T47D (cell line): ENCODE data around the gene SECTM1.
"Not testable (repeated sequence)": the region's sequence is repeated elsewhere in the genome, so short reads cannot be mapped to it uniquely, and the experiment has no call there.

ENCODE experiments used
- DNase-seq, 2 experiments: peaks; one replicate each; pipeline versions ENCODE4 v3.0.0 to v3.0.0-alpha.2; 2011 to 2012; ENCODE audit warnings: low read depth in 1 of 2, low spot score in 1 of 2
- JUND ChIP-seq: IDR thresholded peaks from 2 replicates; pipeline ENCODE4 v1.6.1; 2012; ENCODE audit warnings: low read depth
- in situ Hi-C: cut with HindIII; loops from 2 replicates; pipeline ENCODE4 v1.10.0; 2016; ENCODE audit warnings: low sequenced_read_pairs, low pct_unique_long_range_greater_than_20kb

The SECTM1 gene

GRCh38 chr17:82373731-82374625, 40.4 kb upstream of the SECTM1 start:
- no peak for DNase-seq
- in situ Hi-C loops = no loop called here
- TF ChIP-seq JUND = no peak

DNA sequence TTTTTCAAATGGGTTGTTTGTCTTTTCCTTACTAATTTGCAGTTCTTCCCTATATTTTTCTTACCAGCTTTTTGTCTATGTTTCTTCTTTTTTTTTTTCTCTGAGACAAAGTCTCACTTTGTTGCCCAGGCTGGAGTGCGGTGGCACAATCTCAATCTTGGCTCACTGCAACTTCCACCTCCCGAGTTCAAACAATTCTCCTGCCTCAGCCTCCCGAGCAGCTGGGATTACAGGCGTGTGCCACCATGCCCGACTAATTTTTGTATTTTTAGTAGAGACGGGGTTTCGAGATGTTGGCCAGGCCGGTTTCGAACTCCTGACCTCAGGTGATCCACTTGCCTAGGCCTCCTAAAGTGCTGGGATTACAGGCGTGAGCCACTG, 39.5 kb upstream of the SECTM1 start:
- in situ Hi-C loops, DNase-seq: not testable (repeated sequence)

- no peak for DNase-seq
- TF ChIP-seq JUND = no peak
- in situ Hi-C loops = no loop called here
These were observed 38.9 kb upstream of the SECTM1 start for GRCh38 chr17:82372249-82373071.

DNA sequence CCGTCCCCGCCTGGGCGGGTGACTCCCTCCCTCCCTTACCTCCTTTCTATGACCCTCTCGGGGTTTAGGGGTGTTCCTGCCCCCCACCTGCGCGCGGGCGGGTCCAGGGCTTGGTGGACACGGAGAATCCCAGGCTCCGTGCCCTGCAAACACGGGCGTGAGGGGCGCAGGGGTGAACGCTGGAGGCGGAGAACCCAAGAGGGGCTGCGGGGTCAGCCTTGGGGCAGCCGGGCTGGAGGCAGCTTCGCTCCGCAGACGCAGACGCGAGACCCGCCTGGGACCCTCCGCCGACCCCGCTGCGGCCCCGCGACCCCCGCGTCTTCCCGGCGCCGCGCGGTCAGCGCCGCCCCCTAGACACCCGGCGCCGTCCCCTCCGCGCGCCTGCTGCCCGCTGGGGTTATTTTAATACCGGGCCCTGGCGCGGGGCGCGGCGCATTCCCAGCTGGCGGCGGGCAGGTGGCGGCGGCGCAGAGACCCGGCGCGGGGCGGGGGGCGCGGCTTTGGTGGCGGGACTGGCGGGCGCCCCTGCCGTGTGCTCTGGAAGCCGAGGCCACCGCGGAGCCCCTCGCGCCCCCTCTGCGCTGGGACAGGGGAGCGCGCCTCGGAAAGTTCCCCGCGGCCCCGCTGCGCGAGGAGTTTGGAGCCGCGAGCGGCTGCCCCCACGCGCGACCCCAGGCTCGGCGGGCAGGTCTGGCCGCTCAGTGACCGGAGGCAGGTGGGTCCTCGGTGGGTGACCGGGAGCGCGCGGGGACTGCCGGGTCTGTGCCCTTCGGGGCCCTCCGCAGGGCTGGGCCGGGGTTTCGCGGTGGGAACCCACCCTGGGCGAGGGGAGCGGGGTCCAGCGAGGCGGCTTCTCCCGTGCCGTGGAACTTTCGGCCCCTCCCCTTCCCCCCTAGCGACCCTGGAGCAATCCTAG, 38.0 kb upstream of the SECTM1 start, which contains the start of gene UTS2R:
Gene UTS2R, plus strand, starts transcription at position 433 of the 916 bp plus-strand sequence. CDS start 2,560 bp downstream, outside the sequence.
- DNase-seq = no peak
- TF ChIP-seq JUND = no peak
- in situ Hi-C loops = no loop called here

- no peak for DNase-seq
- no peak for TF ChIP-seq JUND
- in situ Hi-C loops = no loop called here
These were observed 37.1 kb upstream of the SECTM1 start for GRCh38 chr17:82370471-82371332.

DNA sequence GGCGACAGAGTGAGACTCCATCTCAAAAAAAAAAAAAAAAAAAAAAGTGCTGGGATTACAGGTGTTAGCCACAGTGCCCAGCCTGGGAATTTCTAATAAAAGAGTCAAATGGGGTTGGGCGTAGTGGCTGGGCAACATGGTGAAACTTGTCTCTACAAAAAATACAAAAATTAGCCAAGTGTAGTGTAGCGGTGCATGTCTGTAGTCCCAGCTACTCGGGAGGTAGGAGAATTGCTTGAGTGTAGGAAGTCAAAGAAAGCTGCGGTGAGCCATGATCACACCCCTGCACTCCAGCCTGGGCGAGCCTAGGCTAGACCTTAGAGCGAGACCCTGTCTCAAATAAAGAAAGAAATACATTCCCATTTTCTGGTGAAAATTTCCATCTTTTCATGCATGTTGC, 35.6 kb upstream of the SECTM1 start:
- in situ Hi-C loops = no loop called here
- DNase-seq = no peak
- TF ChIP-seq JUND = no peak

- peak in 1 of 2 experiments; percentile 67 for DNase-seq
- in situ Hi-C loops = no loop called here
- TF ChIP-seq JUND = no peak
These were observed 34.4 kb upstream of the SECTM1 start for GRCh38 chr17:82367724-82368524.

GRCh38 chr17:82366749-82367148, 33.2 kb upstream of the SECTM1 start:
- DNase-seq = no peak
- in situ Hi-C loops = no loop called here
- no peak for TF ChIP-seq JUND

- no peak for DNase-seq
- no peak for TF ChIP-seq JUND
- in situ Hi-C loops = no loop called here
These were observed 32.2 kb upstream of the SECTM1 start for GRCh38 chr17:82365606-82366295.

DNA sequence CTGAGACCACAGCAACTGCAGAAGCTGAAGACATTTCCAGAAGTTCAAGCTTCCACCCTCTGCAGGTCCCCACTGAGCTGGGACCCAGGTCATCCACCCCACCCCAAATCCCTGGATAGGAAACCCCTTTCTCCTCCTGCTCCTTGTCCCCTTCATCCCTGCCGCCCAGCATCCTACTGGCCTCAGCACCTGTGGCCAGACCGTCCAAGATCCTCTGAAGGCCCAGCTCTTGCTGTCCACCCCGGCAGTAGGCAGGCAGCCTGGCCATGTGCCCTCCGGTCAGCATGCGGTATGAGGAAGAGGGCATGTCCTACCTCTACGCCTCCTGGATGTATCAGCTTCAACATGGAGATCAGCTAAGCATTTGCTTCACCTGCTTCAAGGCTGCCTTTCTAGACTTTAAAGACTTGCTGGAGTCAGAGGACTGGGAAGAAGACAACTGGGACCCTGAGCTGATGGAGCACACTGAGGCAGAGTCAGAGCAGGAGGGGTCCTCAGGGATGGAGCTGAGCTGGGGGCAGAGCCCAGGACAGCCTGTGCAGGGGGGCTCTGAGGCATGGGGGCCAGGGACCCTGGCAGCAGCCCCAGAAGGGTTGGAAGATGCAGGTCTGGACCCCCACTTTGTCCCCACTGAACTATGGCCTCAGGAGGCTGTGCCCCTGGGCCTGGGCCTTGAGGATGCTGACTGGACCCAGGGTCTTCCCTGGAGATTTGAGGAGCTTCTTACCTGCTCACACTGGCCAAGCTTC, 28.5 kb upstream of the SECTM1 start:
- no peak for DNase-seq
- TF ChIP-seq JUND = no peak
- in situ Hi-C loops = no loop called here

- DNase-seq, in situ Hi-C loops: not testable (repeated sequence)
These were observed 26.0 kb upstream of the SECTM1 start for GRCh38 chr17:82359451-82360074.
